Heart left ventricle (tissue), 13 donors: Measurements from ENCODE around the gene ICE1.

ENCODE experiments used
- POLR2A ChIP-seq, 2 donors: fragments of 450-650 bp; IDR thresholded peaks; one replicate each; pipeline ENCODE4 v1.6.1; 2017; ENCODE audit warnings: antibody characterized with exemption in 2 of 2, mild to moderate bottlenecking in 2 of 2, moderate library complexity in 2 of 2
- TF ChIP-seq, protein P1 (sequence below), 12 donors: fragments of 200-600 bp; sonication (generic) in 4 of 12; IDR thresholded peaks; one replicate each; pipeline versions ENCODE4 v1.5.0 to v1.8.0; 2018 to 2022; ENCODE audit warnings: antibody characterized with exemption in 12 of 12, mild to moderate bottlenecking in 5 of 12
- donor health status: ischemic (EF 13 %, LVEDD 7.1; RV severe dilation, severe dysfunction).
- donor health status: DM: no; HTN: yes; CAD: no.
- donor health status: DM: no; HTN: no; CAD: no.
- donor health status: ischemic (EF 25% LVEDD 6.9; RV normal size, moderate dysfunction).
- donor health status: ischemic (EF 25% LVEDD 5.7; RV mildly dilated, moderate dysfunction).
- donor health status: ischemic (EF 35%, LVEDD 5.7; RV mildly dilated, moderate dysfunction).
- donor health status: nonischemic (EF 11% LVEDD 7.7; RV severe dilation, severe dysfunction).
- donor health status: DM: yes; HTN: yes; CAD: no.
- donor health status: PGD.
- donor health status: ischemic (EF 29% LVEDD 5.4; RV normal size, mild dysfunction).
- donor health status: nonischemic (EF 23%, LVEDD 6.1; RV moderate dilation, normal function).

DNA sequence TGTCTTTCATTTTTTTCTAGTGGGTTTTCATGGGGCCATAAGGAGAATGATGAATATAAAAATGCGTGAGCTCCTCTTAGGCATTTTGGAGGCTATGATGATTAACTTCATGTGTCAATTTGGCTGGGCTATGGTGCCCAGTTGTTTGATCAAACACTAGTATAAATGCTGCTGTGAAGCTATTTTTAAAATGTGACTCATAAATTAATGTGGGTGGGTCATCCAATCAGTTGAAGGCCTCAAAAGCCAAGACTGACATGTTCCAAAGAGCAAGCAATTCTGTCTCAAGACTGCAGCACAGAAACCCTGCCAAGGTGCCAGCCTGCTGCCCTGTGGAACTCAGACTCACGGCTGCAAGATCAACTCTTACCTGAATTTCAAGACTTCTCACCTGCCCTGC is 24.4 kb upstream of the ICE1 start:
- TF ChIP-seq, protein P1, sequence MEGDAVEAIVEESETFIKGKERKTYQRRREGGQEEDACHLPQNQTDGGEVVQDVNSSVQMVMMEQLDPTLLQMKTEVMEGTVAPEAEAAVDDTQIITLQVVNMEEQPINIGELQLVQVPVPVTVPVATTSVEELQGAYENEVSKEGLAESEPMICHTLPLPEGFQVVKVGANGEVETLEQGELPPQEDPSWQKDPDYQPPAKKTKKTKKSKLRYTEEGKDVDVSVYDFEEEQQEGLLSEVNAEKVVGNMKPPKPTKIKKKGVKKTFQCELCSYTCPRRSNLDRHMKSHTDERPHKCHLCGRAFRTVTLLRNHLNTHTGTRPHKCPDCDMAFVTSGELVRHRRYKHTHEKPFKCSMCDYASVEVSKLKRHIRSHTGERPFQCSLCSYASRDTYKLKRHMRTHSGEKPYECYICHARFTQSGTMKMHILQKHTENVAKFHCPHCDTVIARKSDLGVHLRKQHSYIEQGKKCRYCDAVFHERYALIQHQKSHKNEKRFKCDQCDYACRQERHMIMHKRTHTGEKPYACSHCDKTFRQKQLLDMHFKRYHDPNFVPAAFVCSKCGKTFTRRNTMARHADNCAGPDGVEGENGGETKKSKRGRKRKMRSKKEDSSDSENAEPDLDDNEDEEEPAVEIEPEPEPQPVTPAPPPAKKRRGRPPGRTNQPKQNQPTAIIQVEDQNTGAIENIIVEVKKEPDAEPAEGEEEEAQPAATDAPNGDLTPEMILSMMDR (IDR thresholded peaks at IDR 0.05) = no peak
- TF ChIP-seq POLR2A (IDR thresholded peaks at IDR 0.05) = no peak
